HG03575 (cell line): ENCODE data around the gene BRWD1.

ENCODE experiments used
- ATAC-seq: cut with Tn5 transposase; IDR thresholded peaks from one replicate; pipeline ENCODE4 v1.9.1; 2021; ENCODE audit not compliant: unreplicated experiment, insufficient number of reproducible peaks, low FRiP score; ENCODE audit errors: extremely low read depth

The BRWD1 gene

GRCh38 chr21:39313571-39314142, at the start of gene BRWD1:
Gene BRWD1, minus strand, starts transcription at chr21:39313632. Its CDS starts 141 bp downstream, at chr21:39313491.
- no peak for ATAC-seq

- ATAC-seq = no peak
Observed at GRCh38 chr21:39362733-39363132, 49.3 kb upstream of the BRWD1 start.

GRCh38 chr21:39359382-39359781, 46.0 kb upstream of the BRWD1 start:
- no peak for ATAC-seq

DNA sequence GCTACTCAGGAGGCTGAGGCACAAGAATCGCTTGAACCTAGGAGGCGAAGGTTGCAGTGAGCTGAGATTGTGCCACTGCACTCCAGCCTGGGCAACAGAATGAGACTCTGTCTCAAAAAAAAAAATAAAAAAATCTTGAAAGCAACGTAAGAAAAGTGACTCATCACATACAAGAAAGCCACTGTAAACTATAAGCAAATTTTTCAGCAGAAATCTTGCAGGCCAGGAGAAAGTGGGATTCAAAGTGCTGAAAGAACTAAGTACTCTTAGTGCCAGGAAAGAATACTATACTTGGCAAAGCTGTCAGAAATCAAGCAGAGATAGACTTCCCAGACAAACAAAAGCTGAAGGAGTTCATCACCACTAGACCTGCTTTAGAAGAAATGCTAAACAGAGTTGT, 39.9 kb upstream of the BRWD1 start:
- no peak for ATAC-seq

DNA sequence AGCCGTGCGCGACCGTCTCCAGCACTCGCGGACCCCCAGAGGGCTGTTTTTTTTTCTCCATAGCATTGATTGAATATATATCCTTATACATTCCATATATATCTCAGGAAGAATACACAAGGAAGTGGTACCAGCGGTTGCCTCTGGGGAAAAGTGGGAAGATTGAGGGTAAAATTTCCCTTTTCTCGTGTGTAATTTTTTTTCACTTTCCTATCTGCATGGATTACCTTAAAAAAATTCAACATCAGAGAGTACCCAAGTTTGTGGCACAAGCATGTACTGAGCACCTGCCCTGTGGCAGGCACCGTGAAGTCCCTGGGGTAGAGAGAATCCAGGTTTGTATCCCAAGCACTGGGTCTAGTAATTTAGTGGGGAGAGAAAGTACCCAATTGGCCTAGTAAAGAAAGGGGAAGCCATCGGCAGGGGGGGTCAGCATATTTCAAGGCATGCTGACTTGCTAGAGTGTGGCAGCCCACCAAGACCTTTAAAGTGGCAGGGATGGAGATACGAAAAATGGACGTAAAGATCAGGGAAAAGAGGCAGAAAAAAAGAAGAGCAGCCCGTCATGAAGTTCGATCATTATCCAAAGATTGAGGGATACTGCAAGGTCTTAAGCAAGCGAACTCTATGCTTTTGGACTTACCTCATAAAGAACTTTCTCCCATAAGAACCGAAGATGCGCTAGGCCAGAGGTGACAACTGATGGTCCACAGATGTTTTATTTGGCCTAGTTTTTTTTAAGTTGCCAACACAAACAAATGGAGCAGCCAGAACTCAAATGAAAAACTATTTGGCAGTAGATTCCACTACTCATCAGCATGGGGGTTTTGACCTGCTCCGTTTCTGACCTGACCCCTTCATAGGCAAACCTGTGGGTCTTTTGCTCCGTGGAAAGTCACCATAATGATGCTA, 36.9 kb upstream of the BRWD1 start:
- no peak for ATAC-seq

DNA sequence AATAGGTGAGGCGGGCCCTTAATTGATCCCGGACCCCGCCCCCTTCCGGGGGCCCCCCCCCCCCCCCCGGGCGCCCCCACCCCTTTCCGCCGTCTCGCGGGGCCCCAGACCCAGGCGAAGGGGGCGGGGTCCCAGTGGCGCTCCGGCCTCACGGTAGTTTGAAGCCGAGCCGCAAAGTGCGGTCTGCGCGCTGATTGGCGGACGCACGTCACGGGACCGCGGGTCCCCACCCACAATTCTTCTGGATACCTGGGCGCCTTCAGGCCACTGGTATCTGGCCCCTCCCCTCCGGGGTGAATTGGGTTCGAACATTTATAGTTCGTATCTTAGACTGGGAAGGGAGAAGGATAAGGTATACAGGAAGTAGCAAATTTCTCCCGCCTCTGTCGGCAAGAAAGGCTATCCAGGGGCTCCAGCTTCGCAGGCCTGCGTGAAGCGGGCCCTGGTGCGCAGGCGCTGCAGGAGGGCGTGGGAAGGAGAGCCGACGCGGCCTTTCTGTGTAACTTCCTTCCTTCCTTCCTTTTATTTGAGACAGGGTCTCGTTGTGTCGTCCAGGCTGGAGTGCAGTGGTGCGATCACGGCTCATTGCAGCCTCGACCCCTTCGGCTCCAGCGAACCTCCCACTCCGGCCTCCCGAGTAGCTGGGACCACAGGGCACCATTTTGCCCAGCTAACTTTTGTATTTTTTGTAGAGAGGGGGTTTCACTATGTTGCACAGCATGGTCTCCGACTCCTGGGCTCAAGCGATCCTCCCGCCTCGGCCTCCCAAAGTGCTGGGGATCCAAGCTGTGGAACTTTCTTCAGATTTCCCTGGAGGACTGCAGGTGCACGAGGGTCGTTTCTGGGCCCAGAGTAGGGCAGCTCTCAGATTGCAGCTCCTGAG, 36.0 kb upstream of the BRWD1 start:
- peak; percentile 74 for ATAC-seq

- ATAC-seq = no peak
Observed at GRCh38 chr21:39348355-39349210, 35.2 kb upstream of the BRWD1 start, which contains the start of gene HMGN1. Gene HMGN1, minus strand, starts transcription at chr21:39349088. Its CDS starts 171 bp downstream, at chr21:39348917.

DNA sequence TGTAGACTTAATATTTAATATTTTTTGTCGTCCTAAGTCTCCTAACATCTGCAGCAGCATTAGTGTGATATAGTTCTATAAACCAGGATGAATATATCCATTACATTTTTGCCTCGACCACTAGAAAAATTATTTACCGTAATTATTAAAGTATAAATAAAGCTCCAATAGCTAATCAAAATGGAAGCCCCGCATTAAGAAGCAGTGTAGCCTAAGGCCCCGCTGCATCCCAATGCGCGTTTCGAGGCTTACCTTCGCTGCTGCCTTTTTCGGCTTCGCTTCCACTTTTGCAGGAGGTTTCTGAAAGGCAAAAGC, 34.6 kb upstream of the BRWD1 start:
- no peak for ATAC-seq

DNA sequence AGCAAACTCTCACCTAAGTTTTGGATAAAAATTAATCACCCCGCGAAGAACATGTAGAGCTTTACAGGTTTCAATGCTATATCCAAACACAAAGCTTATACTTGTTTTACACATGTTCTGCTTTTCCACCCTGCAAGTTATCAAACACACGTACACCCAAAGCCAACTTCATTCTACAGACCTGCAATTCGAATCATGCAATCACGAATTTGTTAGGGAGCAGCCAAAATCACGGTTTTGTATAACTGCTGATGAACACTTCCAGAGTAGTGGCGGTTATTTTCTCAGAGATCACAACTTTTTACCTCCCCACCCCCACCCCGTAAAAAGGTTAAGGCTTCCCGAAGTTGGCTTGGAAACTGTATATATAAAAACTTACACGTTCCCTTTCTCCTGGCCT, 34.1 kb upstream of the BRWD1 start:
- ATAC-seq = no peak

GRCh38 chr21:39346671-39347331, 33.4 kb upstream of the BRWD1 start:
- no peak for ATAC-seq

- ATAC-seq = no peak
Observed at GRCh38 chr21:39346206-39346605, 32.8 kb upstream of the BRWD1 start.

DNA sequence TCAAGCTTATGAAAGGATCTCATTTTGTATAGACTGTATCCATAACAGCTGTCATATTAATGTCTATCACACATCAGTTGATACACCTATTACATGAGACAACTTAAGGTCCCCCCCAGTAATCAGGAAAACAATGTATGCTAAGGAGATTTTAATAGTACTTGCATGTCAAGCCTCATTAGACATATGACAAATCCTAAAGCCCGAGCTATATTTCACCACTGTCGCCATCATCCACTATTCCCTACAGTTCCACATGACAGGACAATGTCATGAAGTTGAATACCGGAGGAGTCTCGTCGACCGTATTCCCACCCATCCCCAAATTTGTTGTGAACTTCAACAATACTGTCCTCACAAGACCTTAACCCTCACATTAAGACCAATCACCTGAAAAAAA, 32.0 kb upstream of the BRWD1 start:
- ATAC-seq = no peak

DNA sequence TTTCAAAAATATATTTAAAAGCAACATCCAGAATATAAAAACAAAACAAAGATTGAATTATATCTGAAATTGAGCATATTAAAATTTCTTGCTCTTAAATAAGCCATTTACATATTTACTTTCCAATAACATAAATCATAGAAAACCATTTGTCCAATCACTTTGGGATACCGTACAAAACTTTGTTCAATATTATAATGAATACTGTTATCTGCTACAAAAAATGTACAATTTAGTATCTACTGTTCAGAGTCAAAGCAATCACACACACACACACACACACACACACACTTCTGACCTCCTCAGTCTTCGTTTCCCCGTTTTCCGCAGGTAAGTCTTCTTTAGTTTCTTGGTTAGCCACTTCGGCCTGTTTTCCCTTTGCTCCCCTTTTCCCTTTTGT, 31.4 kb upstream of the BRWD1 start:
- ATAC-seq = no peak

GRCh38 chr21:39341249-39341923, 28.0 kb upstream of the BRWD1 start:
- ATAC-seq = no peak

DNA sequence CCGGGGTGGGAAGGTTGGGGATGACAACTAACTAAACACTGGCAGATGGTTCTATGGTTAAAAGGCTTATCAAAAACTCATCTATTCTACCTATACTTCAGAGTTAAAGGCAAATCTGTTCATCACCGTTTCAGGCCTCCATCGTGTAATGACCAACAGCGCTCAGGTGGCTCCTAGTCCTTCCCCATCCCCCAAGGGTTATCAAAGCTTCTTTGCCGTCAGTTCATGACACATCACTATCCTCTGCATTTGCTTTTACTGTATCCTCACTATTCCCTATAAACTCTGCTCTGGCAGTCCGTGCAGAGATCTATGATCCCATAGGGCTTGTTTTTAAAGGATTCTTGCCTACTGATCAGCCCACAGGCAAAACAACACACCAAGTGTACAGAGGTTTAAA, 27.3 kb upstream of the BRWD1 start:
- no peak for ATAC-seq

- ATAC-seq = no peak
Observed at GRCh38 chr21:39339231-39339630, 25.8 kb upstream of the BRWD1 start.

- no peak for ATAC-seq
Observed at GRCh38 chr21:39336457-39337008, 23.1 kb upstream of the BRWD1 start.

- ATAC-seq = no peak
Observed at GRCh38 chr21:39334611-39335010, 21.2 kb upstream of the BRWD1 start.
